T-helper 17 cell (primary cell): Measurements from ENCODE around the gene FGF12. TPM values are rescaled to one million over a fixed set of nuclear protein-coding genes. Genes with fewer than 3 reads are reported as not detected.
"Not testable (repeated sequence)": the region's sequence is repeated elsewhere in the genome, so short reads cannot be mapped to it uniquely, and the experiment has no call there.

Source experiments
- ATAC-seq: fragments of 150-1000 bp; cut with Tn5 transposase; 2 replicates; pipeline ENCODE4 v1.10.0; 2021; ENCODE audit warnings: mild to moderate bottlenecking, moderate library complexity
- DNase-seq, 3 donors: peaks; one replicate each; pipeline versions ENCODE4 v3.0.0 to v3.0.0-alpha.2; 2020 to 2021
- H3K9me3 ChIP-seq: one replicate; pipeline ENCODE4 v1.7.0; 2013; ENCODE audit warnings: low read length, mild to moderate bottlenecking; ENCODE audit not compliant: control insufficient read depth, poor library complexity, severe bottlenecking
- H3K27ac Mint-ChIP-seq: one replicate; pipeline ENCODE4 v1.8.0; 2022; ENCODE audit warnings: mild to moderate bottlenecking, moderate library complexity, mixed read lengths
- H3K27me3 Mint-ChIP-seq: one replicate; pipeline ENCODE4 v1.8.0; 2022; ENCODE audit warnings: mixed read lengths
- H3K36me3 Mint-ChIP-seq: one replicate; pipeline ENCODE4 v1.8.0; 2022; ENCODE audit warnings: low read depth, mixed read lengths
- H3K4me1 Mint-ChIP-seq: one replicate; pipeline ENCODE4 v1.8.0; 2022; ENCODE audit warnings: mild to moderate bottlenecking, mixed read lengths
- H3K4me3 Mint-ChIP-seq: one replicate; pipeline ENCODE4 v1.8.0; 2022; ENCODE audit warnings: mild to moderate bottlenecking, moderate library complexity, mixed read lengths
- total RNA-seq, 4 donors: library from RNA in 2 of 4; stranded (reverse) in 2 of 4; gene quantifications; one replicate each; pipeline ENCODE4 v1.2.3 and lab custom pipeline; 2022 to 2026

The FGF12 gene
- total RNA-seq, 2 donors from 2014 or later, result 0.35 TPM; not detected in 1

DNA sequence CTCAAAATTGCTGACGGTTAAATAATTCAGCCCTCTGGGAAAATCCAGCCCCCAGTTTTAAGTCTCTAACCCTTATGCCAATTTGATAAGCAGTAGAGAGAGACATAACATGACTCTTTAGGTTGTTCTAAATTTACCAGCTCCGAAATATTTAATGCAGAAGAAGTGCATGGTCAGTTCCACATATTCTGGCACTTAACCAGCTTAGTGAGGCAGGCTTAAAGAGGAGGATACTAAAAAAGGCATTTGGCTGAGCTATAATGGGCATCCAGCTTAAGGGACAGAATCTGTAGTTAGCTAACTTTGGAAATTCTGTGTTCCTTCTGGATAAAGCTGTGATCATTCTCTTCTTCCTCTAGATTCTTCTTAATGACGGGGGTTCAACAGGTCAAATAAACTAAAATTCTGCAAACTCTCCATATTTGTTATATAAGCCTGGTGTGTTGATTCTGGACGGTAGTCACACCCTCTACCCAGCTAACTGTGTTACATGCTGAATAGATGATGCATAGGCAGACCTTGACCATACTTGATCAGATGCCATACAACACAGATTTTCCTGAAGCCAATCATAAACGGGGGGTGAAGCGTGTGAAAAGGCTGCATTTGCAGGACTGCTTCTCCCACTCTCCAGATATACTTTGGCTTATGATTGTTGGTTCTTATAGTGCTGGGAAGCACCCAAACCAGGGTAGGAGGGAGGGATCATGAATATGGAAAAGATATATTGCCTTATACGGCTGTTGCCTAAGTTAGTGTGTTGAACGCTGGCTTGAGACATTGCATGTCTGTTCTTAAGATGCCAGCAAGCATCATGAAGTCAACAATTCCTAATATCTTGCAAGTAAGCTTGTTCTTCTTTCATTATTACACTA is 118.4 kb downstream of the FGF12 start:
- no peaks in the 10 kb centered on the region for H3K36me3 Mint-ChIP-seq
- no peaks in the 10 kb centered on the region for H3K4me1 Mint-ChIP-seq
- no peak overlapping the region for H3K27ac Mint-ChIP-seq
- no peaks in the 10 kb centered on the region for H3K9me3 ChIP-seq
- no peak overlapping the region for H3K4me3 Mint-ChIP-seq
- no peak for ATAC-seq
- no peak for DNase-seq
- no peaks in the 10 kb centered on the region for H3K27me3 Mint-ChIP-seq

DNA sequence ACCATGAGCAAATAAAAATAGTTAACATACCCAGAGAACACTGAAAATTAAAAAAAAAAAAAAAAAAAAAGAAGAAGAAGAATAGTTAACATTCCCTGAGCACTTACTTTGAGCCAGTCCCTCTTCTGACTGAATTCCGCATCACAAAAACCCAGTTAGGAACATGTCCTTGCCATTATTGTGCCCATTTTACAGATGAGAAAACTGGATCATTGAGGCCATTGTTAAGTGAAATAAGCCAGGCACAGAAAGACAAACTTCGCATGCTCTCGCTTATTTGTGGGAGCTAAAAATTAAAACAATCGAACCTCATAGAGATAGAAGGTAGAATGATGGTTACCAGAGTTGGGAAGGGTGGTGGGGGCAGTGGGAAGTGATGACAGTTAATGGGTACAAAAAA is 119.5 kb downstream of the FGF12 start:
- no peaks in the 10 kb centered on the region for H3K36me3 Mint-ChIP-seq
- no peak for ATAC-seq

DNA sequence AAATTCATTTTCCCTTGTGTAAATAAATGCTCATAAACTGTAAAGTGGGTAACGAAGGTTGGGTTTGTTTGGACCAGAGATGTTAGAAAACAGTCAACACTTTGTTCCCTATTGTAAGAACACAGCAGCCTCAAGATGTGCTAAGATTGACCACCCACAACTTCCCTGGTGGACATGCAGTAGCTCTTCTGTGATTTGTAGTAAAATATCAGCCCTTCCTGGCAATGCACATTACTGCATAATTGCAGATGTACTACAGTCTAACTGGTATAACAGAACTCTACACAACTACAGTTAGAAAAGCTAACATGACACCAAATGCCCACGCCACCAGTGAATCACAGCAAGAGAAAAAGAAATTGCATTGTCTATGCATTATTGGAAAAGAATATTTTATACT is 129.4 kb downstream of the FGF12 start:
- DNase-seq (no peak), ATAC-seq (no peak)
- H3K9me3 ChIP-seq, result no peaks in the 10 kb centered on the region
- Mint-ChIP-seq H3K27ac (no peak overlapping the region), H3K4me3 (no peak overlapping the region), H3K36me3 (no peaks in the 10 kb centered on the region), H3K4me1 (no peaks in the 10 kb centered on the region), H3K27me3 (no peaks in the 10 kb centered on the region)

More for the DNA sequence above, 119.5 kb downstream of the FGF12 start:
- DNase-seq, result no peak
- H3K27ac Mint-ChIP-seq, result no peak overlapping the region
- no peaks in the 10 kb centered on the region for H3K9me3 ChIP-seq
- no peaks in the 10 kb centered on the region for H3K4me1 Mint-ChIP-seq
- H3K27me3 Mint-ChIP-seq, result no peaks in the 10 kb centered on the region
- no peak overlapping the region for H3K4me3 Mint-ChIP-seq

DNA sequence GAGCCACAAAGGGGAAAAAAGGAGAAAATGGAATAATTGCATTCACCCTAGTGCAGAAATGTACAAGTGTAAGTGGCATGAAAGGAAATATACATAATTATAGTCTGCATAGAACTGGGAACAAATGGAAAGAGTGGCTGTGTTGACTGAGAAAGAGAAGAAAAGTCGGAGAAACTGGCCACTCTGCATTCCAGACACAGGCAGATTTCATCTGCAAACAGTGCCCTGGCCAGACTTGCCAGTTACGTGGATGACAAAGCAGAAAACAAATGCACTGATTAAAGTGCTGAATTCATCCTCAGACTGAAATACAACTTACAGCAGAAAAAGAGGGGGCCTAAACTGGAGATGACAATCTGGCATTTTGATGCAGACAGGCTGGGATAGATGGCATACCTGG is 129.8 kb downstream of the FGF12 start:
- no peaks in the 10 kb centered on the region for H3K36me3 Mint-ChIP-seq

DNA sequence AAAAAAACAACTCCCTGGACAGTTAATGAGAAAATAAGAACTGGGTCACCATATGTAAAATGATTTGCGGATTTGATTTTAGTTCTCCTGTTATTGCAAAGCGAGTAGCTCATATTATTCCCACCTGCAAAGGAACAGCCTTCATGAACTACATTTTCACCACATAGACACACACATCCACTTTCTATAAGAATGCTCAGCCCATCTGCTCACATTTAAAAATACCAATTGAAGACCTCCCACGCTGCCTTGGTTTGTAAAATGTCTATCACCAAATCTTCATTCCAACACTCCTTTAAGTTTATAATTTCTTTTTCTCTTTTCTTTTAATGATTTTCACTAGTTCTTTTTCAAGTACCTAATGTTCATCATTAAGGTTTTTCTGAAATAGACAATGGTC is 148.6 kb downstream of the FGF12 start:
- H3K4me3 Mint-ChIP-seq, result no peak overlapping the region
- no peak overlapping the region for H3K27ac Mint-ChIP-seq
- ATAC-seq (no peak), DNase-seq (no peak)
- H3K27me3 Mint-ChIP-seq, result peaks cover 6% of the 10 kb centered on the region
- no peaks in the 10 kb centered on the region for H3K4me1 Mint-ChIP-seq
- no peaks in the 10 kb centered on the region for H3K9me3 ChIP-seq
- H3K36me3 Mint-ChIP-seq, result no peaks in the 10 kb centered on the region

More for the DNA sequence above, 129.8 kb downstream of the FGF12 start:
- Mint-ChIP-seq H3K4me3 (no peak overlapping the region), H3K27me3 (no peaks in the 10 kb centered on the region), H3K27ac (no peak overlapping the region), H3K4me1 (no peaks in the 10 kb centered on the region)
- H3K9me3 ChIP-seq, result no peaks in the 10 kb centered on the region
- DNase-seq, result no peak
- ATAC-seq, result no peak

DNA sequence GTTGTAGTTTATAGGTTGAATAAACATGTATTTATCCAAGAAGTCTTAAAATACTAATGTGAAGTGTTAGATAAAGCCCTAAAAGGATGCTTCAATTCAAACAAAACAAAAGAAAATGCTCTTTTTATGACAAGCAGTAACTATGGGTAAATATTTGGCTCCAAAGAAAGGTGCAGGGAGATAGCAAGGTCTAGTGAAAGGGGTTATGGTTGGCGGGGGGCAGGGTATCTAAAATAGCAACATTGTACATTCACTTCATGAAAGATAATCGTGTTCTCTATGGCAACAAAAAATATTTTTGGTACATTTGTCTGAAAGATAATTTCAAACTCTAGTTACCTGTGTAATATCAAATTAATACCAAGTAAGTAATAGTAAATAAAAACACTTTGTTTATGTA is 149.5 kb downstream of the FGF12 start:
- Mint-ChIP-seq H3K27ac (no peak overlapping the region), H3K4me1 (no peaks in the 10 kb centered on the region), H3K4me3 (no peak overlapping the region), H3K27me3 (peaks cover 6% of the 10 kb centered on the region), H3K36me3 (no peaks in the 10 kb centered on the region)
- ATAC-seq, result no peak
- no peaks in the 10 kb centered on the region for H3K9me3 ChIP-seq
- no peak for DNase-seq

DNA sequence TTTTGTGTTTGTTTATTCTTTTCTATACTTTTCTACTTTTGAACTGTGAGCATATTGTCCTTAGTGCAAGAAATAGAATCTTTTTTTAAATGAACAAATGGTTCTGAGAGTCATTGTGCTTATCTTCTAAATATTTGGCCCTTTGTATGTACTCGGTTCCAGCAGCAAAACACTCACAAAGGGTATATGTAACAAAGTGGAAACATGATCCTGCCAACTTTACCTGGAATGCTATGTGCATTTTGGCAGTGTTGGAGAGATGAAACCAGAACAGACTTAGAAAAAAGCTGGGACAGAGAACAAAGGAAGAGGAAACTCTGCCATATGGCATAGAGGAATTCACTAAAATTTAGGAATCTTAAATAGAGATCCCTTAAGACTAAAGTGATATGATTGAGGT is 150.1 kb downstream of the FGF12 start:
- DNase-seq (no peak), ATAC-seq (no peak)
- H3K4me3 Mint-ChIP-seq, result no peak overlapping the region
- no peak overlapping the region for H3K27ac Mint-ChIP-seq
- peaks cover 8% of the 10 kb centered on the region for H3K27me3 Mint-ChIP-seq
- no peaks in the 10 kb centered on the region for H3K9me3 ChIP-seq
- no peaks in the 10 kb centered on the region for H3K4me1 Mint-ChIP-seq
- no peaks in the 10 kb centered on the region for H3K36me3 Mint-ChIP-seq

DNA sequence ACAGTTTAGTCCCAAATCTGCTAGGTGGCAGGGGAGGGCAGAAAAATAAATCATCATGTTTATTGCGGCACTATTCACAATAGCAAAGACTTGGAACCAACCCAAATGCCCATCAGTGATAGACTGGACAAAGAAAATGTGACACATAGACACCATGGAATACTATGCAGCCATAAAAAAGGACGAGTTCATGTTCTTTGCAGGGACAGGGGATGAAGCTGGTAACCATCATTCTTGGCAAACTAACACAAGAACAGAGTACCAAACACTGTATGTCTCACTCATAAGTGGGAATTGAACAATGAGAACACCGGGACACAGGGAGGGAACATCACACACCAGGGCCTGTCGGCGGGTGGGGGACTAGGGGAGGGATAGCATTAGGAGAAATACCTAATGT is 150.6 kb downstream of the FGF12 start:
- not testable (repeated sequence) for H3K36me3 Mint-ChIP-seq, H3K4me1 Mint-ChIP-seq, H3K4me3 Mint-ChIP-seq, H3K9me3 ChIP-seq, DNase-seq, ATAC-seq, H3K27ac Mint-ChIP-seq
- peaks cover 13% of the 10 kb centered on the region for H3K27me3 Mint-ChIP-seq

DNA sequence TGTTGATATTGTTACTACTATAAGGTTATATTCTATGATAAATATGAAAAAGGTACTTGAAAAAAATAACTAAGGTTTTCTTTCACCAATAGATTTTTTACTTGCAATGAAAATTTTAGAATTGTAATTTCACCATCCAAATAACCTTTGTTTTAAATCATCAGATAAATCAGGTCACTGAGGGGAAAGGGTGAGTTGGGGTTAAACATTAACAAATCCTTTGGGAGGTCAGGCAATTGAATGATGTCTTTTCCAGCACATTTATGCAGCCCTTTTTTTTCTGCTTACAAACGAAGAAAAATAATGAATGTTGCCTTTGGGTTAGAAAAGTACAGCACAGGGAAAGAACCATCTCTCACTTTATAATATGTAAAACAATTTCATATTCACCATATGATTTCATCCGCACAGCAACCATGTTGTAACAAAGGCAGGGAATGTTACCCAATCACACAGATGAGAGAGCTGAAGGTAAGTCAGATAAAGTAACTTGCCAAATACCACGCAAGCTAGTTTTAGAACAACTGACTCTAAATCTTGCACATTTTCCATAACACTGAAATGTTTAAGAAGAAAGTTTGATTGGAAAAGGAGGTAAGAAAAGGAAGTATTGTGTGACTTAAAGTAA is 151.3 kb downstream of the FGF12 start:
- peaks cover 7% of the 10 kb centered on the region for H3K4me1 Mint-ChIP-seq
- H3K36me3 Mint-ChIP-seq, result no peaks in the 10 kb centered on the region
- no peak overlapping the region for H3K27ac Mint-ChIP-seq
- H3K27me3 Mint-ChIP-seq, result peaks cover 19% of the 10 kb centered on the region
- H3K4me3 Mint-ChIP-seq, result no peak overlapping the region
- no peaks in the 10 kb centered on the region for H3K9me3 ChIP-seq
- DNase-seq (no peak), ATAC-seq (no peak)

DNA sequence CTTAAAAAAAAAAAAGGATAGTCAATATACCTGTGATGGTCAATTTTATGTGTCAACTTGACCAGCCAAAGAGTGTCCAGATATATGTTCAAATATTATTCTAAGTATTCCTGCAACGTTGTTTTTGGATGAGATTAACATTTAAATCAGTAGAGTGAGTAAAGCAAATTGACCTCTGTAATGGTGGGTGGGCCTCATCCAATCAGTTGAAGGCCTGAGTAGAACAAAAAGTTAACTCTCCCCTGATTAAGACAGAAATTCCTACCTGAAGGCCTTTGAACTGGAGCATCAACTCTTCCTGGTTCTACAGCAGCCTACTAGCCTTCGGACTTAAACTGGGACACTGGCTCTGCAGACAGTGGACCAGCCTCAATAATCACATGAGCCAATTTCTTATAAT is 154.1 kb downstream of the FGF12 start:
- no peaks in the 10 kb centered on the region for H3K9me3 ChIP-seq
- Mint-ChIP-seq H3K4me1 (peaks cover 8% of the 10 kb centered on the region), H3K27me3 (peaks cover 35% of the 10 kb centered on the region), H3K4me3 (no peak overlapping the region), H3K36me3 (peaks cover 3% of the 10 kb centered on the region), H3K27ac (no peak overlapping the region)
- ATAC-seq, result no peak
- DNase-seq, result no peak

DNA sequence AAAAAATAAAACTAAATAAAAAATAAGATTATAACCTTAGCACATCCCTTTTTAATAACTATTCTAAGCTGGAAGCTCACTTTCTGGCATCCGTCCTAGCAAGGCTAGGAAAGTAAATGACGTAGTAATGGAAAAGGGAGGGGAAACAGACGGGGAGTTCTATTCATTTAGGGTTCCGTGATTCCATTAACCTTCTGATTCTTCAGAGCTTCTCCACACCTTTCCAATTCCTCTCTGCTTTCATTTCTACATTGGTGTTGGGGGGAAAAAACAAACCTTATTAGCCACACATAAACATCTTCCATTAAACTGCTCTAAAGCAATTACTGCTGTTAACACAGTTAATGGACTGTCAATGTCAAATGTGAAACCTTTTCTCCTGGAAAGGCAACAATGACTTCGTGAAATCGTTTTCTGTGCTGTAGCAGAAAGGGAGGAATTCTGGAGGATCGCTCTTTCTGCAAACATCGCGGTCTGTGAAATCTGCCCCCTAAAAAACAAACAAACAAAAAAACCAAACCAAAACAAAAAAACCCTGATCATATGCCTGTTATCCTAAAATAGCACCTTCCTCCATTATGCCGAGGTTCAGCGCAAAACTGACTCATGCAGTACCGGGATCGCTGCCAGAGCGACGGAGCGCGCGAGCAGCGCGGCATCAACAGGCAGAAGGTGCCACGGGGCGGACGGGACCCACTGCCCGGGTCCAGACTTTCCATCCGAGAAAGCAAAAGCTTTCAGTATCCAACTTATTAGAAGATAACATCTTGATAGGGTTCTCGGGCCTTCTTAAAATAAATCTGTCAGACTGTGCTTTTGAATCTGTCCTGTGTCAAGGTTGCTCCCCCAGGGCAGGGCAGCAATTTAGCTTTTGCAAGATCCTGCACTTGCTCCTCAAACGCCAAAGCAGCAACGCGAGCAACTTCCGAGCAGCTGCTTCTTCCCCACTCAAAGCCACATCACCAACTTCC is 156.2 kb downstream of the FGF12 start:
- peak overlapping the region; percentile 49 for H3K27ac Mint-ChIP-seq
- H3K36me3 Mint-ChIP-seq, result peaks cover 3% of the 10 kb centered on the region
- H3K4me3 Mint-ChIP-seq, result peak overlapping the region; percentile 52
- H3K27me3 Mint-ChIP-seq, result peaks cover 44% of the 10 kb centered on the region
- H3K4me1 Mint-ChIP-seq, result peaks cover 8% of the 10 kb centered on the region
- ATAC-seq, result no peak
- H3K9me3 ChIP-seq, result no peaks in the 10 kb centered on the region
- DNase-seq, result no peak

DNA sequence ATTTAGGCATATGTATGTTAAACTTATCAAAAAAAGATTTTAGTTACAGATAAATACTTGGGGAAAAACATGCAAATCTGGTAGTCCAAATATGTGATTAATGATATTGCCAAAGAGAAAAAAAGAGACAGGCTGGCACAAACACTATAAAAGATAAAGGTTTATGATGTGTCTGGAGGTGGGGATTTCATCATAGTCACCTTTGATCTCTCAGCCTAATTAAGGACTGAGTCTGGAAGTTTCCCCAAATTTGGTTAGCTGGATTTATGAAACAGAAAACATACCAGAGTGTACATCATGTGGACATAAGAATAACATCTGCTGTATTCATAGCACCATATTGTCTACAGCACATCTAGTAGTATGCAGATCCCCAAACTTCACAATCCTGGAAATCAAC is 157.0 kb downstream of the FGF12 start:
- no peak for DNase-seq
- H3K4me1 Mint-ChIP-seq, result peaks cover 8% of the 10 kb centered on the region
- no peak for ATAC-seq
- H3K9me3 ChIP-seq, result no peaks in the 10 kb centered on the region
- H3K4me3 Mint-ChIP-seq, result no peak overlapping the region
- H3K27me3 Mint-ChIP-seq, result peaks cover 44% of the 10 kb centered on the region
- no peak overlapping the region for H3K27ac Mint-ChIP-seq
- H3K36me3 Mint-ChIP-seq, result peaks cover 3% of the 10 kb centered on the region

DNA sequence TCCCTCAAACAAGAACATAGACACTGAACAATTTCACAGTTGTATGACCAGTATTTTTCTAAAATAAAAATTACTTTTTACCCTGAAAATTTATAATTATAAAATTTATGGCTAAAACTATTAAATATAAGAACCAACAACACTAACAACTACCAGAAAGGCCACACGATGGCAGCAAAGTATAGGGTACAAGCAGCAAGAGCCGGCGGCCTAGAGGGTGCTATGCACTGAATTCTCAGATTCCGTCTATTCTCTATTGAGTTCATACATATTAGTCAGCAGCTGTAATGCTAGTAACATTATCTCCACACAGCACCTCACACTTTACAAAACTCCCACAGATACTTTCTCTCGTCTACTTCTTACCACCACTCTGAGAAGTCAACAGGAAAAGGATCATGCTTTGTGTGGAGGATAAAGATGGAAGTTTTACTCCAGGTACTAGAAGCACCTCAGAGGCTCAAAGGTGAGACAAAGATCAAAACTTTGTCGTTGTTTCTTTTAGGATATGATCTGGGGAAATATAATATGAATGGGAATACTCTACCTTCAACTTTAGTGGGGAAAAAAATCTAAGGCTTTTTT is 160.5 kb downstream of the FGF12 start:
- no peak overlapping the region for H3K27ac Mint-ChIP-seq
- peaks cover 12% of the 10 kb centered on the region for H3K4me1 Mint-ChIP-seq
- peaks cover 38% of the 10 kb centered on the region for H3K27me3 Mint-ChIP-seq
- DNase-seq (peak; percentile 13 to 35 (median 21)), ATAC-seq (peak; percentile 67)
- H3K36me3 Mint-ChIP-seq, result peaks cover 3% of the 10 kb centered on the region
- no peaks in the 10 kb centered on the region for H3K9me3 ChIP-seq
- H3K4me3 Mint-ChIP-seq, result no peak overlapping the region
